Lower leg skin (tissue), 3 donors: Measurements from ENCODE around the gene RTP5.

ENCODE experiments used
- CTCF ChIP-seq, 3 donors: fragments of 450-650 bp; IDR thresholded peaks; one replicate each; pipeline ENCODE4 v1.5.1; 2016; ENCODE audit warnings: antibody characterized with exemption in 3 of 3, mild to moderate bottlenecking in 3 of 3, moderate library complexity in 2 of 3
- POLR2A ChIP-seq, 2 donors: fragments of 450-650 bp; IDR thresholded peaks; one replicate each; pipeline ENCODE4 v1.6.1; 2016 to 2017; ENCODE audit warnings: antibody characterized with exemption in 2 of 2, mild to moderate bottlenecking in 1 of 2, moderate library complexity in 1 of 2

GRCh38 chr2:241844831-241845578 is 24.5 kb upstream of the RTP5 start:
- TF ChIP-seq CTCF (IDR thresholded peaks at IDR 0.05) = no peak
- no peak for TF ChIP-seq POLR2A (IDR thresholded peaks at IDR 0.05)
